ENCODE data around the gene MINK1.
"Not testable (repeated sequence)": the region's sequence is repeated elsewhere in the genome, so short reads cannot be mapped to it uniquely, and the experiment has no call there.

The MINK1 gene

DNA sequence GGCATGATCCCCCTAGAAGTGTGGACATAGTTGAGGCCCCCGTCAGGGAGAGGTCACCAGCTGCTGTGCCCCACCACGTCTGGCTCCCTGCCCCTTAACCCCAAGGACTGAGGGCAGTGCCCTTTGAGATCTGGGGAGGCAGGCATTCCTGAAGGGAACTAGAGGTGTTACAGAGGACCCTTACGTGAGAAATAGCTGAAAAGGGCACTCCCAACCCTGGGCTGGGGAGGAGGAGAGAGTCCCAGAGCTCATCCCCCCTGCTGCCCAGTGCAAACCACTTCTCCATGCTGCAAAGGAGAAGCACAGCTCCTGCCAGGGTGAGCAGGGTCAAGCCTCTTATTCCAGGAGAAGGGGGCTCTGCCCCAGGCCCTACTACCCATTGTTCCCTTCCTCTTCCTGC lies 10.3 kb upstream of the MINK1 start:
- TF ChIP-seq, protein P1, sequence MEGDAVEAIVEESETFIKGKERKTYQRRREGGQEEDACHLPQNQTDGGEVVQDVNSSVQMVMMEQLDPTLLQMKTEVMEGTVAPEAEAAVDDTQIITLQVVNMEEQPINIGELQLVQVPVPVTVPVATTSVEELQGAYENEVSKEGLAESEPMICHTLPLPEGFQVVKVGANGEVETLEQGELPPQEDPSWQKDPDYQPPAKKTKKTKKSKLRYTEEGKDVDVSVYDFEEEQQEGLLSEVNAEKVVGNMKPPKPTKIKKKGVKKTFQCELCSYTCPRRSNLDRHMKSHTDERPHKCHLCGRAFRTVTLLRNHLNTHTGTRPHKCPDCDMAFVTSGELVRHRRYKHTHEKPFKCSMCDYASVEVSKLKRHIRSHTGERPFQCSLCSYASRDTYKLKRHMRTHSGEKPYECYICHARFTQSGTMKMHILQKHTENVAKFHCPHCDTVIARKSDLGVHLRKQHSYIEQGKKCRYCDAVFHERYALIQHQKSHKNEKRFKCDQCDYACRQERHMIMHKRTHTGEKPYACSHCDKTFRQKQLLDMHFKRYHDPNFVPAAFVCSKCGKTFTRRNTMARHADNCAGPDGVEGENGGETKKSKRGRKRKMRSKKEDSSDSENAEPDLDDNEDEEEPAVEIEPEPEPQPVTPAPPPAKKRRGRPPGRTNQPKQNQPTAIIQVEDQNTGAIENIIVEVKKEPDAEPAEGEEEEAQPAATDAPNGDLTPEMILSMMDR (IDR thresholded peaks at IDR 0.05; ENCODE audit: control insufficient read depth, insufficient read depth, low read depth, low read length, missing control alignments) = no peak
- no peak overlapping the region for H3K4me3 ChIP-seq (ENCODE audit: control insufficient read depth, low read depth, low read length)
- DNase-seq (ENCODE audit: low read depth) = no peak

DNA sequence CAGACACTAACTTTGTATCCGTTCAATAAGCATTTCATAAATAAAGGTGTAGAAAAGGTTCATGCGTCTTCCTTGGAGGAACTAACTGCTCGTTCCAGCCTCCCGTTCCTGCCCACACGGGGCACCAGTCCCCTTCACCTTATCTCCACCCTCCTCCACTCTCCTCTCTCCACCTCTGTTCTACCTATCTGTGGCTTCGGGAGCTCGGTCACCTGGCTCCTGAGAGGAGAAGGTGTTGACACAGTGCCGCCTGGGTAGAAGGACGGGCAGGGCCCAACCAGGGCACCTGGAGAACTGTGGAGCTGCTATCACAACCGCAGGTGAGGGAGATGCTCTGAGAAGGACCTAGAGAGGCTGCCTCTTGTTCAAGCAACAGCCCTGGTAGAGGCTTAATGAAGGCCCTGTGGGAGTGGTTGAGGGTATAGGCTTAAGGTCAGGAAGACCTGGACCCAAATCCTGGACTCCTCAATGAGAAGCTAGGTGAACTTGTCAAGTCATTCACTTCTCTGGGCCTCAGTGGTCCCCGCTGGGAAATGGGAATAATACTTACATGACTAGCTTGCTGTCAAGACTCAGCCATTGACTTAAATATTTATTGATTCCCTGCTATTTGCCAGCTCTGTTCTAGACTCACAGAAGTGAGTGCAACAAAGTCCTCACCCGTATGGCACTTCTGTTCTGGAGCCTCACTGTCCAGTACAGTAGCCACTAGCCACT lies 9.6 kb upstream of the MINK1 start:
- no peak for DNase-seq (ENCODE audit: low read depth)
- TF ChIP-seq, protein P1 (IDR thresholded peaks at IDR 0.05; ENCODE audit: control insufficient read depth, insufficient read depth, low read depth, low read length, missing control alignments) = no peak

DNA sequence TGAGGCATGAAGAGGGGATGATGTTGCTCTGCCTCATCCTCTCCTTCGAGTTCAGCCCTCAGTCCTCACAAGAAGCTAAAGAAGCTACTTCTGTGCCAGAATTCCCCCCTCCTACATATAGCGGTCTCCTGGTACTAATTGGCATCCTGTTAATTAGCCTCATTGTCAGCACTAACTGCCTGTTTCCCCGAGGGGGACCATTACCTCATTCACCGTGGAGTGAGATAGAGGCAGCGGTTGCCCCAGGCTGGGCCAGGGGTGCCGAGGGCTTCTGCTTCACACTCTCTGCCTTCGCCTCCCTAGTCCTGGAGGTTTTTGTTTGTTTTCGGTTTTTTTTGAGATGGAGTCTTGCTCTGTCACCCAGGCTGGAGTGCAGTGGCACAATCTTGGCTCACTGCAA lies 5.7 kb upstream of the MINK1 start:
- TF ChIP-seq, protein P1 (IDR thresholded peaks at IDR 0.05; ENCODE audit: control insufficient read depth, insufficient read depth, low read depth, low read length, missing control alignments) = no peak
- no peak for DNase-seq (ENCODE audit: low read depth)
- H3K4me3 ChIP-seq (ENCODE audit: control insufficient read depth, low read depth, low read length) = no peak overlapping the region

More for the DNA sequence above, 9.6 kb upstream of the MINK1 start:
- no peak overlapping the region for H3K4me3 ChIP-seq (ENCODE audit: control insufficient read depth, low read depth, low read length)

- H3K4me3 ChIP-seq (ENCODE audit: control insufficient read depth, low read depth, low read length) = peak overlapping the region; percentile 51
- DNase-seq (ENCODE audit: low read depth) = not testable (repeated sequence)
Observed at GRCh38 chr17:4832829-4833177, 337 bp upstream of the MINK1 start.

DNA sequence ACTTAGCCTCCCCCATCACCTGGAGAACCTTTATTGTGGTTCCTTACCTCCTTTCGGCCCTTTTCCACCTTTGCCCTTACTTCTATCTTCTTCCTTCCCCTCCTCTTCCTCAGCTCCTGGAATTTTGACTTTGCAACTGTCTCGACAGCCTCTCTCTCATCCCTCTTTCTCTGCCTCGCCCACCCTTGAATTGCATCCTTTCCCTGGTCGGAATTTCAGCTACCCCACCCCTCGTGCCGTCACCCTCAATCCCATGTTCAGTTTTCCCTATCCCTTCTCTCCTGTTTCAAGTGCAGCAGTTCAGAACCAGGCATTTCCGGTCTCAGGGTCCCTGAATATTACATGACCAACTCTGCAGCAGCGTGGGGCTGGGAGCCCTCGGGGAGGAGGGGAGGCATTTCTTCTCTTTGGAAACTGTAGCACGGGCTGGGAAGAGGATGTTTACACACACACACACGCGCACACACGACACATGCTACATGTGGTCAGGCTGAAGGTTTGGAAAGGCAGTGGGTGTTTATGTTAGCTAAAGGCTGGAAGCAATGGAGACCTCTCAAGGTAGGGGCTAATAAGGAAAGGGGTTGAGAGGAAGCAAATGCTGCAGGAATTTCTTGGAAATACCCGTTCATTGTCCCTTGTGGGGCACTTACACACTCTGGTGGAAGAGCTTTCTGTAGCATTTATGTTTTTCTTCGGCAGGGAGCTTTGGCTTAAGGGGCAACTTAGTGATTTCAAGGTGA lies 971 bp downstream of the MINK1 start:
- TF ChIP-seq, protein P1 (IDR thresholded peaks at IDR 0.05; ENCODE audit: control insufficient read depth, insufficient read depth, low read depth, low read length, missing control alignments) = no peak
- DNase-seq (ENCODE audit: low read depth) = no peak
- H3K4me3 ChIP-seq (ENCODE audit: control insufficient read depth, low read depth, low read length) = peak overlapping the region; percentile 93

DNA sequence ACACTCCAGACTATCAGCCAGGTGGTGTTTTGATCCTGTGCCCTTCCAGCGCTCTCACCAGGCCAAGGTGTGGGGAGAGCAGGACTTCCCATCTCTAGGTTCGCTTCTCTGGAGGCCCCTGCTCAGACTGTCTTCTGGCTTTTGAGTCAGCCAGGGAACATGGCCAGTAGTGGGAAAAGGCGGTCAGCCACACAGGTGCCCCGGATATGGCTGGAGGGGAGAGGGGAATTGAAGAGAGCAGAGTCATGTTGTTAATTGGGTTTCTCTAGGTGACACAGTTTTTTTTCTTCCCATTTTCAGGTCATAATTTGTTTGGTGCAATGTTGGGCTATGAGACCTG lies 1.5 kb downstream of the MINK1 start:
- H3K4me3 ChIP-seq (ENCODE audit: control insufficient read depth, low read depth, low read length) = peak overlapping the region; percentile 93
- no peak for DNase-seq (ENCODE audit: low read depth)
- TF ChIP-seq, protein P1 (IDR thresholded peaks at IDR 0.05; ENCODE audit: control insufficient read depth, insufficient read depth, low read depth, low read length, missing control alignments) = no peak

DNA sequence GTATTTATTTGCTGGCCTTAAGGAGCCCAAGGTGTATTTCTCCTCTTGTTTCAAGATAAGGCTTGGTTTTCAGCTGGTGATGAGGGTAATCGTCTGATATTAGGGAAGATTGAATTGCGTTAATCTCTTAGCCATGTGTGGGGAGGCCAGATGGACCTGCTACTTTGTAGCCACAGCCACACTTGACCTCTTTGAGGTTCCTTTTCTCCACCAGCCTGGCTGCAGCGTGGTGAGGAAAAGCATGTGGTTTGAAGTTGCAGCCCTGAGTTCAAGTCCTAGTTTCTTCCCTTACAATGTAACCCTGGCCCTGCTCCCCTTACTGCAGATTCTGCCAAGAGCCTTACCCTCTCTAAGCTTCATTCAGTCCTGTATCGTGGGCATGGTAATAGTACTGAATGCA lies 3.1 kb downstream of the MINK1 start:
- TF ChIP-seq, protein P1 (IDR thresholded peaks at IDR 0.05; ENCODE audit: control insufficient read depth, insufficient read depth, low read depth, low read length, missing control alignments) = no peak
- DNase-seq (ENCODE audit: low read depth) = no peak
- H3K4me3 ChIP-seq (ENCODE audit: control insufficient read depth, low read depth, low read length) = no peak overlapping the region
